PC-3 (cell line): ENCODE results near the gene GPC6. TPM values are rescaled to one million over a fixed set of nuclear protein-coding genes. Genes with fewer than 3 reads are reported as not detected.

Experiments
- ATAC-seq: fragments of 200-7000 bp; cut with Tn5 transposase; 2 replicates; pipeline ENCODE4 v1.9.1; 2020; ENCODE audit warnings: mild to moderate bottlenecking, moderate library complexity
- BruUV-seq: library from RNA; stranded (reverse); fragments of 400-500 nt; replicated peaks from 2 replicates; lab custom pipeline; 2021; lab: Mats Ljungman, UMichigan
- CTCF ChIA-PET: fragments of 300-600 bp; sonication (Branson Sonifier 250); formaldehyde crosslinking; loops from one replicate; lab custom pipeline; 2022; ENCODE audit warnings: antibody characterized with exemption; lab: Charles Lee
- POLR2A ChIA-PET: fragments of 300-600 bp; sonication (Branson Sonifier 250); formaldehyde crosslinking; loops from one replicate; lab custom pipeline; 2022; ENCODE audit warnings: antibody characterized with exemption; ENCODE audit not compliant: unreplicated experiment; lab: Charles Lee
- DNase-seq: peaks from one replicate; pipeline ENCODE4 v3.0.0-alpha.2; 2015
- H2AFZ ChIP-seq: fragments of 300-600 bp; sonication (generic); 2 replicates; pipeline ENCODE4 v1.6.0; 2016; ENCODE audit warnings: antibody characterized with exemption, low read length
- H3F3A ChIP-seq: fragments of 300-600 bp; sonication (generic); one replicate; pipeline ENCODE4 v1.6.0; 2017; ENCODE audit warnings: antibody characterized with exemption, low read length, control low read depth, mild to moderate bottlenecking; ENCODE audit not compliant: unreplicated experiment
- H3K27ac ChIP-seq: fragments of 300-600 bp; sonication (generic); 2 replicates; pipeline ENCODE4 v1.5.1; 2016; ENCODE audit warnings: mild to moderate bottlenecking, low read length
- H3K27me3 ChIP-seq: fragments of 300-600 bp; sonication (generic); 2 replicates; pipeline ENCODE4 v1.6.1; 2016; ENCODE audit warnings: low read length, mixed read lengths
- H3K36me3 ChIP-seq: fragments of 300-600 bp; sonication (generic); 2 replicates; pipeline ENCODE4 v1.6.1; 2016; ENCODE audit warnings: low read depth, mixed run types, low read length, mixed read lengths
- H3K4me1 ChIP-seq: fragments of 300-600 bp; sonication (generic); 2 replicates; pipeline ENCODE4 v1.5.1; 2016; ENCODE audit warnings: low read length; ENCODE audit not compliant: insufficient read depth
- H3K4me2 ChIP-seq: fragments of 300-600 bp; sonication (generic); 2 replicates; pipeline ENCODE4 v1.6.0; 2016; ENCODE audit warnings: low read length
- H3K4me3 ChIP-seq: fragments of 300-600 bp; sonication (generic); 2 replicates; pipeline ENCODE4 v1.5.1; 2016; ENCODE audit warnings: mild to moderate bottlenecking, low read length, mixed read lengths
- H3K79me2 ChIP-seq: fragments of 300-600 bp; sonication (generic); 2 replicates; pipeline ENCODE4 v1.6.1; 2017; ENCODE audit warnings: low read length, mixed read lengths
- H3K9ac ChIP-seq: fragments of 300-600 bp; sonication (generic); 2 replicates; pipeline ENCODE4 v1.6.0; 2016; ENCODE audit warnings: mild to moderate bottlenecking, low read length
- H3K9me2 ChIP-seq: fragments of 300-600 bp; sonication (generic); replicated peaks from 2 replicates; pipeline ENCODE4 v1.6.1; 2016; ENCODE audit warnings: mixed run types, low read length, mixed read lengths
- H3K9me3 ChIP-seq: fragments of 300-600 bp; sonication (generic); 2 replicates; pipeline ENCODE4 v1.6.1; 2016; ENCODE audit warnings: low read length, mixed read lengths
- H4K20me1 ChIP-seq: fragments of 300-600 bp; sonication (generic); 2 replicates; pipeline ENCODE4 v1.6.1; 2016; ENCODE audit warnings: low read length, mixed read lengths
- CTCF ChIP-seq: fragments of 300-600 bp; sonication (generic); conservative IDR thresholded peaks from 2 replicates; pipeline ENCODE4 v1.5.1; 2017; ENCODE audit warnings: antibody characterized with exemption, low read depth, mild to moderate bottlenecking, low read length
- EZH2 ChIP-seq: fragments of 300-600 bp; sonication (generic); IDR thresholded peaks from one replicate; pipeline ENCODE4 v1.6.1; 2017; ENCODE audit warnings: antibody characterized with exemption, mild to moderate bottlenecking, low read length; ENCODE audit not compliant: unreplicated experiment
- EZH2phosphoT487 ChIP-seq: fragments of 300-600 bp; sonication (generic); IDR thresholded peaks from 2 replicates; pipeline ENCODE4 v1.6.1; 2018; ENCODE audit warnings: mild to moderate bottlenecking, antibody characterized with exemption, low read length, borderline replicate concordance
- intact Hi-C: fragments of 100-400 bp; cut with micrococcal nuclease; formaldehyde crosslinking; loops from 2 replicates; pipeline ENCODE4 v1.9.0; 2023
- total RNA-seq: library from RNA; depleted of rRNA; stranded (reverse); fragments of >200 nt; gene quantifications from 2 replicates; pipeline ENCODE4 v1.2.3, GENCODE V29; 2014

GPC6 gene
- total RNA-seq, 1 experiment from 2014 or later: 3.5 TPM

- Histone ChIP-seq H3K9me3 (no peaks in the 10 kb centered on the region), H3K27me3 (no peaks in the 10 kb centered on the region), H3K4me2 (no peak overlapping the region), H3F3A (no peaks in the 10 kb centered on the region), H3K79me2 (no peaks in the 10 kb centered on the region), H2AFZ (no peak overlapping the region), H3K4me3 (no peak overlapping the region), H3K9ac (no peak overlapping the region), H3K4me1 (peaks cover 10% of the 10 kb centered on the region), H3K9me2 (no peaks in the 10 kb centered on the region), H4K20me1 (no peaks in the 10 kb centered on the region), H3K36me3 (no peaks in the 10 kb centered on the region), H3K27ac (no peak overlapping the region)
- ChIA-PET POLR2A (no interaction called here), CTCF (no interaction called here)
- BruUV-seq: no TSS peak
- DNase-seq (no peak), ATAC-seq (no peak)
- intact Hi-C loops: no loop called here
- TF ChIP-seq CTCF (no peak), EZH2 (no peak), EZH2phosphoT487 (no peak)
These were observed 536.3 kb downstream of the GPC6 start for GRCh38 chr13:93762708-93763426.

GRCh38 chr13:93765062-93765461, 538.5 kb downstream of the GPC6 start:
- CTCF ChIA-PET: no interaction called here
- Histone ChIP-seq H3K4me2 (no peak overlapping the region), H3K36me3 (no peaks in the 10 kb centered on the region), H3K4me1 (no peaks in the 10 kb centered on the region), H3K4me3 (no peak overlapping the region), H2AFZ (no peak overlapping the region), H3K9ac (no peak overlapping the region), H3K27ac (no peak overlapping the region), H3K9me2 (no peaks in the 10 kb centered on the region), H3F3A (no peaks in the 10 kb centered on the region), H3K27me3 (no peaks in the 10 kb centered on the region), H3K9me3 (no peaks in the 10 kb centered on the region), H4K20me1 (no peaks in the 10 kb centered on the region), H3K79me2 (no peaks in the 10 kb centered on the region)
- ATAC-seq (no peak), DNase-seq (no peak)
- POLR2A ChIA-PET: interaction anchor here (0.6 kb wide), 1 partner anchor 818 kb away, joined by 4 read pairs; no protein-coding TSS in a partner anchor
- no peak for TF ChIP-seq EZH2
- TF ChIP-seq CTCF: no peak
- no peak for TF ChIP-seq EZH2phosphoT487
- intact Hi-C loops: no loop called here
- no TSS peak for BruUV-seq

- intact Hi-C loops: no loop called here
These were observed 539.2 kb downstream of the GPC6 start for GRCh38 chr13:93765811-93766210.

More at GRCh38 chr13:93765811-93766210, 539.2 kb downstream of the GPC6 start:
- no peaks in the 10 kb centered on the region for H3K4me1 ChIP-seq
- no TSS peak for BruUV-seq
- no peaks in the 10 kb centered on the region for H3K9me2 ChIP-seq
- H3K4me3 ChIP-seq: no peak overlapping the region
- no peak overlapping the region for H2AFZ ChIP-seq
- H3K79me2 ChIP-seq: no peaks in the 10 kb centered on the region
- no peak for DNase-seq
- H3K27ac ChIP-seq: no peak overlapping the region
- H3K9me3 ChIP-seq: no peaks in the 10 kb centered on the region
- H4K20me1 ChIP-seq: no peaks in the 10 kb centered on the region
- H3K9ac ChIP-seq: no peak overlapping the region
- TF ChIP-seq CTCF (no peak), EZH2 (no peak), EZH2phosphoT487 (no peak)
- H3K27me3 ChIP-seq: no peaks in the 10 kb centered on the region
- no peak for ATAC-seq
- H3K36me3 ChIP-seq: no peaks in the 10 kb centered on the region
- POLR2A ChIA-PET: no interaction called here
- CTCF ChIA-PET: no interaction called here
- H3K4me2 ChIP-seq: no peak overlapping the region
- H3F3A ChIP-seq: no peaks in the 10 kb centered on the region
